ENCODE data around the gene COX10. TPM values are rescaled to one million over a fixed set of nuclear protein-coding genes. Genes with fewer than 3 reads are reported as not detected.

Gene COX10
- 24.8 and 28.4 TPM in 2 replicates for total RNA-seq (2014; rRNA removed; shearing (Covaris generic))

DNA sequence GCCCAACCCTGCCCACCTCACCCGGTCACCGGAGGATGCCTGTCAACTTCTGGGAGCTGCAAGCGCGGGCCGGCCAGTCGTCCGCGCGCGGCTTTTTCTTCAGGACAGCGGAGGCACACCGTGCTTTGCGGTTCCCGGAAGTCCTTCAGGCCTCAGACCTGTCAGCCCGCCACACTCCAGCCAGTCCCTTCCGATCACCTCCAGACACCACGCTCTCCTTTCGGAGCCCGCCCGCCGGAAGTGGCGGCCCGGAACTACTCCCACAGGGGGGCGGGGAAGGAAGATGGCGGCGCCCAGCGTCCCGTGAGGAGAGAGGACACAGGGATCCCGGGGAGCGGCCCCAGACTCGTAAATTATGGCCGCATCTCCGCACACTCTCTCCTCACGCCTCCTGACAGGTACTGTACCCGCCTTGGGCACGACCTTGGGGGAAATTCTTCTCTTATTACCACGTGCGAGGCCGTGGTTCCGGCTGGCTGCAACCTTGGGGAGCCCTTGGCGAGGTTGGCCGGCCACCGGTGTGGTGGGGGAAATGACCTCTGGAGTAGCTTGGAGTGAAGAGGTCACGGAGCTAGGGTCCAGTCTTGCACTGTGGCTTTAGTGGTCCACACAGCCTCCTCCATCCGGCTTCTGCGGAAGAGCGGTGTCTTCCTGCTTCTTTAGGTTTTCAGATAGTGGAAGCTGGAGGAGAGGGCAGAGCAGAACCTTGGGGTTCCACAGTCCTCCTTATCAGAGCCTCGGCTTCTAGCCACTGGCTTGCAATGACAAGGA lies at the start of gene COX10:
TSS of gene COX10 (plus strand) at position 254 of the 771 bp plus-strand sequence. CDS start at position 356, 102 bp downstream.

DNA sequence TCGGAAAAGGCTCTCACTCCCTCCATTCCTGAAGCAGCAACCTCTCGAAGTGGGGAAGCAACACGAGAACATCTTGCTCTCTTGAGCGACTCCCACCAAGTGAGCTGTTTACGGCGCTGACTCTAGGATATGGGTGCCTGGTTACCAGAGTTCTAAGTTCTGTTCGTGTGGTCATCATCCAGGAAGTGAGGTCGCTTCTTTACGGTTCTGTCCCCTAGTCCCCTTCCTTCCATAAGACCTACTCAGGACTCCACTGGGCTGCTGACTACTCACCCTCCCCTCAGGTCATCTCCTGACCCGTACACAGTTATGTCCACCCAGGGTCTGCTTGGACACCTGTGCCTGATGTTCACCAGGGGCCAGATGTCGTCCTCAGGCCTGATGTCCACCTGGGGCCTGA lies 167.5 kb downstream of the COX10 start, which contains the start of gene CDRT15:
TSS of gene CDRT15 (minus strand) at position 101 of the 400 bp plus-strand sequence. CDS start at position 72, 29 bp downstream.

Small RNA genes within 50 kb of the gene (small RNA-seq; reads per million reads assigned to genes)
- not detected for gene RF00090

Other genes with a start within 250 kb of the COX10 start
- gene CDRT15, start 167.4 kb downstream of the COX10 start, total RNA-seq (2014; rRNA removed; shearing (Covaris generic)) = not detected in 2 replicates
- 1.7 and 4.2 TPM in 2 replicates for gene HS3ST3B1, start 231.6 kb downstream of the COX10 start, total RNA-seq (2014; rRNA removed; shearing (Covaris generic))